Right lung (tissue), 5 donors: ENCODE measurements around the gene PPP2R2B. TPM values are rescaled to one million over a fixed set of nuclear protein-coding genes. Genes with fewer than 3 reads are reported as not detected.
"Not testable (repeated sequence)": the region's sequence is repeated elsewhere in the genome, so short reads cannot be mapped to it uniquely, and the experiment has no call there.

Source experiments
- DNase-seq, 2 donors: peaks; one replicate each; pipeline ENCODE4 v3.0.0-alpha.2; 2013
- polyA plus RNA-seq, 5 donors: library from polyadenylated mRNA; unstranded; fragments of 120-200 nt; gene quantifications; one replicate each; pipeline versions ENCODE4 v1.2.1 to v1.2.3, GENCODE V29; 2013; ENCODE audit warnings: inconsistent platforms in 1 of 5, low replicate concordance in 1 of 5; ENCODE audit not compliant: insufficient read length in 5 of 5, insufficient read depth in 1 of 5

PPP2R2B gene
- polyA plus RNA-seq, 5 donors = 0.16 to 0.40 (median 0.29) TPM

DNA sequence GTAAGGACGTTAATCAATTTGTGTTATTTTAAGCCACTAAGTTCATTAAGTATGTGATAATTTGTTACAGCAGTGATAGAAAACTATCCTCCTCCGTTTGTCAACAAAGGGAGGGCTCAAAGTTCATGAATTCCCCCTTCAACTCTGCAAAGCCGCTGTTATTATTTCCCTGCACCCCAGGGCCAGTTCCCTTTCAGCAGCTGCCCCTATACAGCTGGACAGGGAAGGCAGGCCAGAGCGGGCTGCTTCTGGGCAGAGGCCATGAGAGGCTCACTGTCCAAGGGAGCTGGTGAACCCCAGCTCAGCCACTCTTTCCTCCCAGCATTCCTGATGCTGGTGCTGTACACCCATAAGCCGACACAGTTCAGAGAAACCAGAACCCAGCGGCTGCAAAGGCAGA lies 260.1 kb downstream of the PPP2R2B start:
- no peak for DNase-seq

DNA sequence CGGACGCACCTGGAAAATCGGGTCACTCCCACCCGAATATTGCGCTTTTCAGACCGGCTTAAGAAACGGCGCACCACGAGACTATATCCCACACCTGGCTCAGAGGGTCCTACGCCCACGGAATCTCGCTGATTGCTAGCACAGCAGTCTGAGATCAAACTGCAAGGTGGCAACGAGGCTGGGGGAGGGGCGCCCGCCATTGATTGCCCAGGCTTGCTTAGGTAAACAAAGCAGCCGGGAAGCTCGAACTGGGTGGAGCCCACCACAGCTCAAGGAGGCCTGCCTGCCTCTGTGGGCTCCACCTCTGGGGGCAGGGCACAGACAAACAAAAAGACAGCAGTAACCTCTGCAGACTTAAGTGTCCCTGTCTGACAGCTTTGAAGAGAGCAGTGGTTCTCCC lies 268.8 kb downstream of the PPP2R2B start:
- DNase-seq = not testable (repeated sequence)

DNA sequence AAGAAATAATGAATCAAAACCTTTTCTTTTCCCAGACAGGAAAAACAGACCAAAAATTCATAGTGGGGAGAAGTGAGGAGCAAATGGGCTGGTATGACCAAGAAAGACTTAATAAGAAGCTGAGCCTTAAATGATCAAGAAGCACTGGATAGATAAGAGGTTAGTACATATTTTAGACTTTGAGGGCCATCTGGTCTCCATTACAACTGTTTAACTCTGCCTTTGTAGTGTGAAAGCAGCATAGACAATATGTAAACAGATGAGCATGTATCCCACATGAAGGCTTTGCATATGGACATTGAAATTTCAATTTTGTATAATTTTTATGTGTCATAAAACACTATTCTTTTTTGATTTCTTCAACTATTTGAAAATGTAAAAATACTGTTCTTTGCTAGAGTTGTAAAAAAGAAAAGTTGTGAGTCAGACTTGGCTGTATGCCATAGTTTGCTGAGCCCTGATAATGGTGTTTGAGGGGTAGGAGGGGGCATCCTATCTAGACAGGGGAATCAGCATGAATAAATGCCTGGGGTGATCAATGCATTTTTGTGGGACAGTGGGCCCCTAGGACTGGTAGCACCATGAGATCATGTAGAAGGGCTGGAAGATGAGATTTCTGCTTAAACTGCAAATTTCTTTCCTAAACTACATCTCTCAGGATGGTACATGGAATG lies 270.8 kb downstream of the PPP2R2B start:
- DNase-seq = no peak

DNA sequence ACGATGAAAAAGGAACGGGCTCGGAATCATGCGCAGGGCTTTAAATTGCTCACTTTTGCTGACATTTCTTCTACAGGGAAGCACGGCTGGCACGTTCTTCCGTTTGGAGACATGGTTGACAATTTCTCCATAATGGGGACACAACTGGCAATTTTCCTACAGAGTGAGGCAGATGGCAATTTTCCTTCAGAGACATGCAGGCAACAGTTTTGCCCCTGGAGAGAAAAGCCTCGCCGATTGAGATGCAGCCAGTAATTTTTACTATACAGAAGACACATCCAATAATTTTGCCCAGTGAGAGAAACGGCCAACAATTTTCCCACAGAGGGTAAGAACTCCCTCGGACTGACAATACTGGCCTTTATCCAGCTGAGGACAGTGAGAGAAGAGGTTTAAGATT lies 271.7 kb downstream of the PPP2R2B start:
- DNase-seq = no peak

DNA sequence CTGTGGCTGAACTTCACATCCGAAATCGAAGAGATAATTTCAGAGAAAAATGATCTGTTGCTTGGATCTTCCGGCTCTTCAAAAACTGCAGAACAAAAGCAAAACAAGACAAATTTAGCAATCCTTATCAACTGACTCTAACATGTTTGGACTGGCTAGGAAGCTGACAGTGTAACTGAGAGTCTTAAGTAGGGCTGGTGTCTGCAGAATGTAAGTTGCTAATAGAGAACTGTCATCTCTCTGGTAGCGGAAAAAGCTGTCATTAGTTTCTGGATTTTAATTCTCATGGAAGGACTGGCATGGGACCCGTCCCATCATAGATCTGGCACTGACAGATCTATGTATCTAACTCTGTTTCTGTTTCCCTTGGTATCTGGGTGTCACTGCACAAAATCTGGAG lies 278.2 kb downstream of the PPP2R2B start:
- no peak for DNase-seq

DNA sequence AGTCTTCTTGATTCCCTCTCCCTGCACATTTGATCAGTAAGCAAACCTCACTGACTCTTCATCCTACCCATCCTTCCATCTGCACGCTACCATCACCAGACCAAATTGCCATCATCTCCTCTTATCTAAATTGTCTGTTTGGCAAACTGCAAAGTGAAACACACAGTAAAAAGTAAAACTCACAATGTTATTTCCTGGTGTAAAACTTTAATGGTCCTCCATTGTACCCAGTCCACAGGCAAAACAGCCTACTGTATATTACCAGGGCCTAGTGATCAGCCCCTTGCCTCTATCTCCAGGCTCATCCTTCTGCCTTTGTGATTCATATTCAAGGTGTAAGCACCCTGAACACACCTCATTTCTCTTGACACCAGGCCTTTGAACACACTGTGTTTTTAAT lies 279.3 kb downstream of the PPP2R2B start:
- DNase-seq = no peak

DNA sequence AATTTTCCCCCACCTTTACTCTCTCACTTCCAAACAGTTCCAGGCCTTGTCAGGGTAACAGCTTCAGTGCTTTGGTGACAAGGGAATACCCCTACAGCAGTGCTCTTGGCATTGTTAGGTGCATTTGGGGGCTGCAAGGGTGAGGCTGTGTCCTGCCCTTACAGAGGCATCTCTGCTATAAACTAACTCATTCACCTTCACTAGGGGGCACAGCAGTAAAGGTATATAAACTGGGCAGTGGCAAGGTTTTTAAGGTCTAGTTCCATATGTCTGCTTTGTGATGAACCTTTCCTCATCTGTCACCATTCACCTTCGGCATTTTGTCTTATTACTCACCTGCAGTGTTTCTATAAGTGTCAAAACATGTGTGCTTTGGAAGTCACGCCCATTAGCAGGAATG lies 283.5 kb downstream of the PPP2R2B start:
- DNase-seq = no peak

DNA sequence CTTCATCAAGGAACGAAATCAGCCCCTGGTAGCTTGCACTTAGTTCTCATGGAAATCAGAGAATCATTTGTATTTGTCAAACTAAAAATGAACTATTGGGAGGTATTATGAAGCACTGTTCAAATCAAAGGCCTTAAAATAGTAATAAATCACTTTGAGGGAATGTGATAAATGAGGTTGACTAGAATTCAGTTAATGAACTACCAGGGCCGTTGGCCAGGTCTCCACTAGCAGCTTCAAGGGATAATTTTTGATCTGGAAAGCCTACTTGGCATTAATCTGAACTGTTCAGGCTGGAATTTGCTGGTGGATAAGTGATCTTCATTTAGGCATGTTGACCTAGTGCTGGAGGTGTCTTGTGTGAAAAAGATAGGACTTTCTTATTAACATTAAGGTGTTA lies 286.2 kb downstream of the PPP2R2B start:
- DNase-seq = no peak

DNA sequence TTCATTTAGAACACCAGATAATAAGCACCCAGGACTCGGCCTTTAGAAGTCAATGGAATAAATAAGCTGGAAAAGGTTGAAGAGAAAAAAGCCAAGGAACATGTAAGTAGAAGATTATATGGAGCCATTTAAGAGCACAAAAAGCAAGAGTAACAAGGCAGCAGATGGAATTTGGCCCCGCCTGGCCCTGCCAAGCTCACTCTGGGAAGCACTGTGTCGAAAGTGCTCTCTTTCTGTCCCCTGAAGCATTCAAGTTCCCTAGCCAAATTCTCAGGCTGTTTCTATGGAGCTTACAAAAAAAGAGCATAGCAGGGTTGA lies 289.6 kb downstream of the PPP2R2B start:
- DNase-seq = no peak

DNA sequence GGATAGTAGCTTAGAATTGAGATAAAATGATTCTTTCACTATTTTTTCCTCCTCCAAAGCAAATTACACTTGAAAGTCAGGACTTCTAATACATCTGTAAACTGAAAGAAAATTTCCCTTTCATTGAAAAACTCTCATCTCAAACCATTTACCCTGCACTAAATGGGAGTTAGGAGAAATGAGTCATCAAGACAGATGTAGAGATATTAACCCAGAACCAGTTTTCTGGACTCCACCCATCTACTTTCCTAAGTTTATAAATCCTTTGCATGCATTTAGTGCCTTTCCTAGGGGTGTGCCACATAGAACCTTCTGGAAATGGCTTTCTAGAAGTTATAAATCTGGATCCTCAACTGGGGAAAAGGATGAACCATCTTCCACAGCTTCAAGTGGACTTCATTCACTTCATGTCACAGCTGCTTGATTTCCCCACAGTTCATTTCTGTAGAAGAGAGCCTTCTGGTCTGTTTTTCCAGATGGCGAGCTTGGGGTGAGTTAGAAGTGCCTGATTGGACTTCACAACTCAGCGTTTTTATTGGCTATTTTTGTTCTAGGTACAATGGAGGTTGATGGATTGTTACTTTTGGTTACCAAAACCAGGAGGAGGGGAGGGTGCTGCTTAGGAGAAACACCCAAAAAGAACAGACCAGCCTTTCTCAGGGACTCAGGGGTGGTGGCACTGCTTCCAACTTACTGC lies 290.1 kb downstream of the PPP2R2B start:
- no peak for DNase-seq

DNA sequence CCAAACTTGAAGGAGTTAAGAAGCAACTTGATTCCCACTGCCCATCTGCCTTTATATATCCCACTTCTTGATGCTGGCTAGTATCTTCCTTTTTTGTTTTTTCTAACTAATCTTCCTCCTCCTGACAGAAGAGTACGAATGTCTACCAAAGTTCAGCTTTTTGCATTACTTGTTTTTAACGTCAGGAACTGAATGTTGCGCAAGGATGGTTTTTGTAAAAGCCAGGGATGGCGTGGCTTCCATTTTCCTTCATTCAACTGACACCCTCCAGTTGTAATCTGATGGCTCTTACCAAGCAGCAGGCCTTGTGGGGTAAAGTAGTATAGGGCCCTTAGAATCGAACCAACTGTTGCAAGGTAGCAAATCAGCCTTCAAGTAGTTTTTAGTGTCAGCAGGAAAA lies 291.8 kb downstream of the PPP2R2B start:
- DNase-seq = no peak

DNA sequence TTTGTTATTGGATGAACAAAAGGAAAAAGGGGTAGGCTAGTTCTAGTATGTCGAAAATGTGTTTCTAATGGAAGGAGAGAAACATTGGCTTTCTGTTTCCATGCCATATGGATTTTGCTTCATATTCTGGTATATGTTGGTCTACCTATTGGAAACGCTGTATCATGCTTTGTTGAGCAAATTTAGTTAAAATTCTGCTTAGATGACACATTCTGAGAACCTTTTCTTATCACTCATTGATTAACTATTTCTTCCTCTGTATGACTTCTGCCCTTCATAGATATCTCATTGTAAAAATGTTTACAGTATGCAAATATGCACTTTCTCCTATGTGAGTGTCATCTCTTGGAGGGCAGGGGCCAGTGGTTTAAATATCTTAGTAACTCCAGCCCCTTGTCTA lies 293.8 kb downstream of the PPP2R2B start:
- DNase-seq = no peak

DNA sequence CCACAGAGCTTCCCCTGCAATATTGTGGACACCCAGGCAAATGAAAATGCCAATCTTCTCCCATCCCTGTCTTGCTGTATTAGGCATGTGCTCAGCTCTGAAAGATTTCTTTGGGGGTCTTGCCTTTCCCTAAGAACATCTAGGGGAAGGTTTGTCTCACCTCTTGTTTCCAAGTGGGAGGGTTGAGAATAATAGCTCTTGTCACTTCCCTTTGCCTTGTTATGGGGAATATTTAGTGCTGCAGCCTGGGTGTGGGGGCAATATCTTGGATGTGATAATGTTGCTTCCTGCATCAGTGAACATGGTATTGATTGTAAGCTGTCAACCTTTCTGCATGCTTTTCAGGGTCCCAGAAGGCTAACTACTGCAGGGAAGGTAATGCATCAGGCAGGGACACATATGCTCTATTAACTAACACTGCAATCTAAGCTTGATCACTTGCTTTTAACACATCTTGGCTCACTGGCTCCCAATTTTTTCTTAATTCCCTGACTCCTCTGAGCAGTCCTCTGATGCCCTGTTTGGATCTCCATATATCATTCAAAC lies 296.4 kb downstream of the PPP2R2B start:
- DNase-seq = no peak

DNA sequence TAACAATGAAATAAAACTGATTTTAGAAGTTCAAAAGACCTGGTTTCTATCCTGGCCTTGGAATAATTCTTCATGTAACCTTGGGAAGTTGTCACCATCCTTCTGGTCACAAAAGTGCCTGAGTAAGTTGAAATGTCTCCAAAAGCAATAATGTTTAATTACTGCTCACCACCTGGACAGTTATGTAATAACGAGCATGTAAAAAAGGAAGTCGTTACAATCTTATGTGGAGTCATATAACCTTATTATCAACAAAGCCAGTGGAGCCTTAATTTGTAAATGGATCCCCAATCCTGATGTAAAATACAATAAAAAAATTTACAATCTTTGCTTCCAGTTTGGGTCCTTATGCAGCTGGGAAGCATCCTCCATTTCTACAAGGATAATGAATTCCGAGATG lies 298.3 kb downstream of the PPP2R2B start:
- no peak for DNase-seq

DNA sequence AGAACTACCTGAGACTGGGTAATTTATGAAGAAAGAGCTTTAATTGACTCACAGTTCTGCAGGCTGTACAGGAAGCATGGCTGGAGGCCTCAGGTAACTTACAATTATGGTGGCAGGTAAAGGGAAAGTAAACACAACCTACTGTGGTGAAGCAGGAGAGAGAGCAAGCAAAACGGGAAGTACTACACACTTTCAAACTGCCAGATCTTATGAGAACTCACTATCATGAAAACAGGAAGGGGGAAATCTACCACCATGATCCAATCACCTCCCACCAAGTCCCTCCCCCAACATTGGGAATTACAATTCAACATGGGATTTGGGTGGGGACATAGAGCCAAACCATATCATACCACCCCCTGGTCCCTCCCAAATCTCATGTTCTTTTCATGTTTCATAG lies 303.8 kb downstream of the PPP2R2B start:
- DNase-seq = no peak

DNA sequence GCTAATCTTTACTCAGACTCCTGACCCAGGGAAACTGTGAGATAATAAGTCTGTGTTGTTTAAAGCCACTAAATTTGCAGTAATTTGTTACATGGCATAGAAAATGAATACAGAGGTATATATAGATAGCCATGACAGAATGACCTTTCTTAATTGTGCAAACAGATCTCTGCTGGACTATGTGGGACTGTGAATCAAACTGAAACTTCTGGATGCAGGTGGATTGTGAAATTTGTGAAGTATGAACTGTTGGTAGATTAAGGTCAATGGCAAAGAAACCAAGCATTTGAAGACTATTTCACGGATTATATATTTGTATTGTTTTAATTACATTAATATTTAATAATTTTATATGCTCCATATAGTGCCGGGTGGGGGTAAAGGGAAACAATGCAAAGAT lies 310.4 kb downstream of the PPP2R2B start:
- DNase-seq = no peak

DNA sequence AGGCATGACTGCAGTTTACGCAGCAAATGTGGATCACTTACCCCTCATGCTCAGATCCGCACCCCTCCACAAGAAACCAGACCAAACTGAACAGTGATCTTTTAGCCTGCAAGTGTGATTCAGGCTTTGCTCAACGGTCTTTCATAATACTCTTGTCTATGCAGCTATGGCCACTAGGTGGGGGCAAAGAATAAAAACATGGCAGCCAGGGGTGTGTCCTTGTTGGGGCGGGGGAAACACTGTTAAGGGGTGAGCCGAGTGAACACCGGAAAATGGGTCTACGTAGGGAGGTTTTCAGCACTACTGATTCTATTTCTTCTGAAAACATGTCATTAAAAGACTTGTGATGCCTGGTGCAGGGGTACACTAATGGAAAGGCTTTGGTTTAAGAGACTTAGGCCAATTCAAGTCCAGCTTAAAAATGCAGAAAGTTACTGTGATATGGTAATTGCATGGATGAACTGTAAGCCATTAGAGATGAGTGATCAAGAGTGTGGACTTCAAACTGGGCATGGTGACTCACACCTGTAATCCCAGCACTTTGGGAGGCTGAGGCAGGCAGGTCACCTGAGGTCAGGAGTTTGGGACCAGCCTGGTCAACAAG lies 312.7 kb downstream of the PPP2R2B start:
- peak in 1 of 2 donors; percentile 16 for DNase-seq

DNA sequence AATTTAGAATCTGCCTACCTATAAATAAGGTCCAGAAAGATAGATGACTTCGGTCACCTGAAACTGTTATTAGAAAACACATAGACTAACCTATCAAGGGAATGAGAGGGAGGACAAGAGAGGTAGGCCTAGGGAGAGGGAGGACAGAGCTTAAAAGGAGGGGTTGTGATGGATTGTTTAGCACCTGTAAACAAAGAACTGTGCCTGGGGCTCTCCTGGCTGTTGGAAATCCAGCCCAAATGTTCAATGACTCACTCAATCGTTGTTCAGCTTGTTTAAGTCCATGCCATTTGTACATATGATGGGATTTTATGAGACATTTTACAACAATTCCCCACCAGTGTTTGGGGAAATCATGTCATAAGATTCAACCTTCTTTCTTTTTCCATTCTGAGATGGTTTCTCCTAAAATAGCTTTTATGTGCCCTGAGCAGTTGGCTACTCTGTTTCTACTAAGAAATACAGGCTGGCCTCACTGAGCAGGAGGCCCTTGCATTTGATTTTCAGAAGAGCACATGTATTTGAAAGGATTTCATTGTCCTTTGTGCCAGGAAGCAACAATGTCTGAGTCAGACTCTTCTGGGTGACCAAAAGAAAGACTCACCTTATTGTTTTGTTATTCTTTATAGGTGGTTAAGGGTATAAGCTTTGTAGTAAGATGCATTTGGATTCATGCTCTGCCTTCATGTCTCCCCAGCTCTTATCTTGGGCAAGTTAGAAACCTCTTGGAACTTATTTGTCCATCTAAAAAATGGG lies 314.4 kb downstream of the PPP2R2B start:
- no peak for DNase-seq

DNA sequence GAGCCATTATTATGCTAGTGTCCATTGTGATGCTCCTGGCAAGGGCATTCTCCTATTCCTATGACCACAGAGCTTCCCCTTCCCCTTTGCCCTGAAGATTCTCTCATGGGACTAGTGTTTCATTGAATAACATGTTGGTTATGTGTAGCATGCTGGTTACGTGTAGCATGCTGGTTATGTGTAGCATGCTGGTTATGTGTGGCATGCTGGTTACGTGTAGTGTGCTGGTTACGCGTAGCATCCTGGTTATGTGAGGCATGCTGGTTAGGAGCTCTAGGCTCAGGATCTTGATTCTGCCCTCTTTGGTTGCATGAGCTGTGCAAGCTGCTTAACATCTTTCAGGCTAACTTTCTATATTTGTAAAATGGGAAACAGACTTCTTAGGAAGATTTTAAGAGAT lies 316.1 kb downstream of the PPP2R2B start:
- DNase-seq = no peak

DNA sequence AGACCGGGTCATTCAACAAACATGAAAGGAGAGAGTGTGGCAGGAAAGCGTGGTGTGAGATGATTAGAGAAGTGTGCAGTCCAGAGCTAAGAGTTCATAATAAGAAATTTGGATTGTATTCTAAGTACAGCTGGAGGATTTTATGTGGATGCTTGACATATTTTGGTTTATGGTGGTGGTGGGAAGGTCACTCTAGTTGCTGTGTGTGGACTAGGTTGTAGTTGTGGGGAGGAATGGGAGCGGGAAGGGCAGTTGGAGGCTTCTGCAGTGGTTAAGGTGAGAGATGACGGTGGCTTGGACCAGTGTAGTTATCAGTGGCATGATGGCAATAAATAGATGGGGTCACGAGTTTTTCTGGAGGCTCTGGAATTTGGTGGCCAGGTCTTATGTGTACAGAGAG lies 316.8 kb downstream of the PPP2R2B start:
- no peak for DNase-seq

DNA sequence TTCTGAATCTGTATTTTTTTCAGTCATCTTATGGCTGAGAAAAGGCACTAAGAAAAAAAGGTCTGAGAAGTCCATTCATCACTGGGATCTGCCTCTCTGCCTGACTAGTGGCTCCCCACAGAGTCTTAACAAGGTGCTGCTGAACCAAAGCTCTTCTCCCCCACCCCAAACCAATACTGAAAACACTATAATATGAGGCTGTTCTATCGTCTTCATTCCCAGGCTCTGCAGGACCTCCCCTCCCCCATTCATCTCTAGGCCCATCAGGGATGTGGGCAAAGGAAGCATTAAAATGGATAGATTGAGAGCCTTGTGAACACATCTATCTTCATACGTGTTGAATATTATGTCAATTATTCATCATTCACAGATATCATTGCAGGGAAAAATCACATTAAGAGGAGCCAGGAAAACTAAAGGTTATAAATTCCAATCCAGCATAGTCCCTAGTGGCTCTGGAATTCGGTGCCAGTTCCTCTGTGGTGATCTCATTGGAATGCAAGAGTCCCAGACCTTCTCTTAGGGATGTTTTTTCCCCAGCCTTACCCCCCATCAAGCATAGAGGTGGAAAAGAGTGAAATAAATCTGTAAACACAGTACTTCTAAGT lies 318.2 kb downstream of the PPP2R2B start:
- no peak for DNase-seq

DNA sequence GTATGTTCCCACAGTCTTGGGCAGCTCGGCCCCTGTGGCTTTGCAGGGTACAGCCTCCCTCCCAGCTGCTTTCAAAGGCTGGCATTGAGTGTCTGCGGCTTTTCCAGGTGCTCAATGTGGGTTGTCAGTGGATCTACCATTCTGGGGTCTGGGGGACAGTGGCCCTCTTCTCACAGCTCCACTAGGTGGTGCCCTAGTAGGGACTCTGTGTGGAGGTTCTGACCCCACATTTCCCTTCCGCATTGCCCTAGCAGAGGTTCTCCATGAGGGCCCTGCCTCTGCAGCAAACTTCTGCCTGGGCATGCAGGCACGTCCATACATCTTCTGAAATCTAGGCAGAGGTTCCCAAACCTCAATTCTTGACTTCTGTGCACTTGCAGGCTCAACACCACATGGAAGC lies 321.7 kb downstream of the PPP2R2B start:
- not testable (repeated sequence) for DNase-seq
